Activated naive CD4-positive, alpha-beta T cell treated with anti-CD3 and anti-CD28 coated beads, Interleukin-2, amount 50 U/mL, for 16 hours (primary cell): ENCODE data around the gene LGR6.
"Not testable (repeated sequence)": the region's sequence is repeated elsewhere in the genome, so short reads cannot be mapped to it uniquely, and the experiment has no call there.

Experiments
- DNase-seq: peaks from one replicate; pipeline ENCODE4 v3.0.0-alpha.2; 2020

Gene LGR6

GRCh38 chr1:202241376-202242079 lies 47.9 kb downstream of the LGR6 start:
- DNase-seq = no peak

GRCh38 chr1:202242080-202242419 lies 48.5 kb downstream of the LGR6 start:
- DNase-seq = no peak

- DNase-seq = no peak
These were observed 49.4 kb downstream of the LGR6 start for GRCh38 chr1:202243006-202243405.

GRCh38 chr1:202244841-202245261 lies 51.3 kb downstream of the LGR6 start:
- DNase-seq = no peak

DNA sequence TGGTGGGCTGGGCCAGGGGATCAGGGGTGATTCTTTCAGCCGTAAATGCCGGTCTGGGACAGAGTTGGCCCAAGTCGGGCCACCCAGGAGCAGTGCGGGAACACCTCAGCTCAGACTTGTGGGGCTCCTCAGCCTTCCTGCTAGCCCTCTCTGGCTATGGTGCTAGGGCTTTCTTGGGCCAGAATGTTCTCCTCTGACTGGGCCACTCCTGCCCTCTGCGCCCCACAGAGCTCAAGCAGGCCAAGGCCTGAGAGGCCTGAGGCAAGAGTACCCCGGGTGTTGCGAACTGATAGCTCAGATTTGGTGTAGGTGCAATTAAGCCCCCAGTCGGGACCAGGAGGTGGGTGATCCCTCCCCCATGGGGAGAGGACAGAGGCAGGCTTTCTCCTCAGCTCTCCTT lies 51.8 kb downstream of the LGR6 start:
- no peak for DNase-seq

- no peak for DNase-seq
These were observed 53.5 kb downstream of the LGR6 start for GRCh38 chr1:202247104-202247503.

DNA sequence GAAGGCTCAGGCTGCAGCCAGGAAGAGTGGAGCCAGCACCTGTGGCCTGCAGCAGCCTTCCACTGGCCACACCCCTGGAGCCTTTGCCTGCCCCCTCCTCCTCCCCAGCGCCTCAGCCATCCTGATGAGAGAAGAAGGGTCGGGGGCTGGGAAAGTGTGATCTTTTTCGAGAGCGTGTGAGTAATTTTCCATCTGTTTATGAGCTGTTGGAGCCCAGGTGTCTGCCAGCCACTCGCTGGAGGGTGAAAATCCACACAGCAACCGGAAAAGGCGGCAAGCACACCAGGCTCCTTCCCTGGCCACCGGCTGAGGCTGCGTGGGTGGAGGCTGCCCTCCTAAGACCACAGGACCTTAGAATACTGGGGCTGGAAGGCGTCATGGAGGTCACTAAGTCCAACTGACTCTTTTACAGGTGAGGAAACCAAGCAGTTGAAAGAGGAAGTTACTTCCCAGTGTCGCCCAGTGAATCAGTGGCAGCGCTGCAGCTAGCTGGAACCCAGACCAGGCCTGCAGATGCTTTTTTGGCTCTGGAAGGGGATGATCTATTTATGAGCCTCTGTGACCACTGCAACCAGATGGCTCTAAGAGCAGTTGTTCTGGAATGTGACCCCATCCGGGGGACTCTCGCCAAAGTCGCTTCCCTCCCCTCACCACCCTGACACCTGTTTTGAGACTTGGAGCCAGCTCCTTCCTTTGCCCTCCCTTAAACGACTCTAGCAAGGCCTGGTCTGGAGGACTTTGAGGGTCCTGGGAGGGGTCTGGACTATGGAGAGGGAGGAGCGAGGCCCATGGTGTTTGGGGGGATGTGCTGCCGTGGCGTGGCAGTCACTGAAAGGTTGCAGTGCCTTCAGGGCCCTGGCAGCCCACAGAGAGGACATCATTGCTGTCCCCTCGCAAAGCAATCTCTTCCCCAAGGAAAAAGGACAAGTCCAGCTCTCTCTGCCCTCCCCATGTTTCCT lies 54.5 kb downstream of the LGR6 start:
- no peak for DNase-seq

GRCh38 chr1:202248861-202249260 lies 55.3 kb downstream of the LGR6 start:
- DNase-seq = no peak

GRCh38 chr1:202249436-202249835 lies 55.8 kb downstream of the LGR6 start:
- no peak for DNase-seq

DNA sequence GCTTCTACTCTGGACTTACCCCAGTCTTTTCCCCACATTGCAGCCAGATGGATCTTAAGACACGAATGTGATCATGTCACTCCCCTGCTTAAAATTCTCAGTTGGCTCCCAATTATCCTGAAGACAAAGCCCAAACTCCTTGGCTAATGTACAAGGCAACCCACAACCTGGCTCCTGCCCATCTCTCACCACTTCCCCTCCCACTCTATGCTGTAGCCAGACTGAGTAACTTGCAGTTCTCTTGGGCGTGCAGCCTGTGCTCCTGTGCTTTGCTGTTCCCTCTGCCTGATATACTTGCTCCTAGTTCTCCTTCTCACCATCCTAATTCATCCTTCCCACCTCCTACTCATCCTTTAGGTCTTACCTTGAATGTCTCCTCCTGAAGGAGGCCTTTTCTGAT lies 56.2 kb downstream of the LGR6 start:
- DNase-seq = no peak

GRCh38 chr1:202250982-202251381 lies 57.4 kb downstream of the LGR6 start:
- no peak for DNase-seq

- DNase-seq = no peak
These were observed 58.0 kb downstream of the LGR6 start for GRCh38 chr1:202251424-202252256.

- DNase-seq = no peak
These were observed 58.7 kb downstream of the LGR6 start for GRCh38 chr1:202252271-202252670.

DNA sequence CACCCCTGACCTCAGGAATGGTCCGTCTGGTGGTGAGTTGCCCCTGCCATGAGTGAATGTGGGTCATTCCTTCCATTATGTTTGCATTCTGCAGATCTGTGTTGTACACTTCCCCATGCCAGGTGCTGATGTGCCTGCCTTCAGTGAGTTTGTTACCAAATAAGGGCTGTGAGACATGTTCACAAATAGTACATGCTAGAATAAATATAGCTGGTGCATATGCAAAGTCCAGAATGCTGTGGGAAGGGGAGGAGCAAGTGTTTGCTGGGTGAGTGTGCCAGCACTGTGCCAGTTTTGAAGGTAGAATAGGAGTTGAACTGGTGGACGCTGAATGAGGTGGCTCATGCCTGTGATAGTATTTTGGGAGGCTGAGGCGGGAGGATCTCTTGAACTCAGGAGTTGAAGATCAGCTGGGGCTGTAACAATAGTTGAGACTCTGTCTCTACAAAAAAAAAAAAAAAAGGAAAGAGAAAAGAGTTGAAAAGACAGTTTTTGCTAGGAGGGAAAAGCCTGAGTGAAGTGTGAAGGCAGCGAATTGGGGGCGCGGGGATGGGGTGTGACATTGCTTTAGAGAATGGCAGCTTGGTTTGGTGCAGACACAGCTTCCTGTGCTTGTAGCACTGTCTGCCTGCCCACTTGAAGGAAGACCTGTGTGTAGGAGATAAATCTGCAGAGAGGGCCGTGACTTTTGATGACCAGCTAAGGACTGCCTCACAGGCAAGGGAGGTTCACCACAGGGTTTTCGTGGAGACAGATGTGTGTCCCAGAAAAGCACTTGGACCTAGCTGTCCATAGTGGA lies 61.1 kb downstream of the LGR6 start:
- no peak for DNase-seq

- DNase-seq = no peak
These were observed 61.7 kb downstream of the LGR6 start for GRCh38 chr1:202255343-202255742.

DNA sequence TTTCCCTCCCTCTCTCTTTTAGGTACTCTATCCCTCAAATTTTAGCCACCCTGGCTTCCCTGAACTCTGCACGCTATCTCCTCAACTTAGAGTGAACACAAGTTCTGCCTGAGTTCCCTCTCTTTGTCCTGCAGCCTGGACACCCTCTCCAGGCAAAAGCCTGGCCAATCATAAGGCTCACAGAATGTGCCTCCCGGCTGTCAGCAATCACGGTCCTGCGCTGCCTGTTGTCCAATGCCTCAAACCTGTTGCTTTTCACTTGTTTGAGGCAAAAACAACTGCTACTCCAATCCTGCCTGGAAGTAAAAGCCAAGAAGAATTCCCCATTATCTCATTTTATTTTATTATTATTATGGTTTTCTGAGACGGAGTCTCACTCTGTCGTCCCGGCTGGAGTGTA lies 66.1 kb downstream of the LGR6 start:
- DNase-seq = no peak

DNA sequence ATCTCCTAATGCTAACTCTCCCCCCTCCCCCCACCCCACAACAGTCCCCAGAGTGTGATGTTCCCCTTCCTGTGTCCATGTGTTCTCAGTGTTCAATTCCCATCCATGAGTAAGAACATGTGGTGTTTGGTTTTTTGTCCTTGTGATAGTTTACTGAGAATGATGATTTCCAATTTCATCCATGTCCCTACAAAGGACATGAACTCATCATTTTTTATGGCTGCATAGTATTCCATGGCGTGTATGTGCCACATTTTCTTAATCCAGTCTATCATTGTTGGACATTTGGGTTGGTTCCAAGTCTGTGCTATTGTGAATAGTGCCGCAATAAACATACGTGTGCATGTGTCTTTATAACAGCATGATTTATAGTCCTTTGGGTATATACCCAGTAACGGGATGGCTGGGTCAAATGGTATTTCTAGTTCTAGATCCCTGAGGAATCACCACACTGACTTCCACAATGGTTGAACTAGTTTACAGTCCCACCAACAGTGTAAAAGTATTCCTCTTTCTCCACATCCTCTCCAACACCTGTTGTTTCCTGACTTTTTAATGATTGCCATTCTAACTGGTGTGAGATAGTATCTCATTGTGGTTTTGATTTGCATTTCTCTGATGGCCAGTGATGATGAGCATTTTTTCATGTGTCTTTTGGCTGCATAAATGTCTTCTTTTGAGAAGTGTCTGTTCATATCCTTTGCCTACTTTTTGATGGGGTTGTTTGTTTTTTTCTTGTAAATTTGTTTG lies 67.8 kb downstream of the LGR6 start:
- not testable (repeated sequence) for DNase-seq

- no peak for DNase-seq
These were observed 70.0 kb downstream of the LGR6 start for GRCh38 chr1:202263628-202264027.

- DNase-seq = no peak
These were observed 70.7 kb downstream of the LGR6 start for GRCh38 chr1:202264300-202264699.

DNA sequence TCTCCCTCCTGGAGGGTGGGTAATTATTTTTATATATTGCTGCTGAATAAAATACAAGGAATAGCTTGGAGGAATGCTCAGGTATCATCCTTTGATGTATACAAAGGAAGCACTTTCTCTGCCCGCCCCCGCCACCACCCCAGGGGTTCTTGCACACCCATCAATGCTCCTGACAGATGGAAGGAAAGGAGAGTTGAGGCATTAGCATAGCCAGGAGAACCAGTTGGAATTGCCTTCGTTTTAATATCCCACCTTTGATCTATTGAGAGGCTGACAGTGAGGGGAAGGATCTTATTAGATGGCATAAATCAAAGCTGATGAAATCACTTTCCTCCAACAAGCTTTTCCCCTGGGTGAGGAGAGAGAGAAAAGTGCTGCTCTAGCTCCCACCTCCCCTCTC lies 71.1 kb downstream of the LGR6 start:
- no peak for DNase-seq

- DNase-seq = no peak
These were observed 72.6 kb downstream of the LGR6 start for GRCh38 chr1:202266061-202266765.
